NCI-H2029 (cell line): ENCODE measurements around the gene CTSK.
"Not testable (repeated sequence)": the region's sequence is repeated elsewhere in the genome, so short reads cannot be mapped to it uniquely, and the experiment has no call there.

Experiments used
- DNase-seq: peaks from one replicate; lab custom pipeline; 2025; lab: John Stamatoyannopoulos, UW

Gene CTSK

GRCh38 chr1:150808121-150808520, at the start of gene CTSK:
CTSK (minus strand) TSS chr1:150808260; CDS start chr1:150806805, 1,455 bp downstream.
- no peak for DNase-seq

GRCh38 chr1:150852734-150853133, 44.7 kb upstream of the CTSK start:
- not testable (repeated sequence) for DNase-seq

GRCh38 chr1:150850801-150851362, 42.8 kb upstream of the CTSK start:
- not testable (repeated sequence) for DNase-seq

GRCh38 chr1:150846473-150847146, 38.5 kb upstream of the CTSK start:
- DNase-seq: no peak

- DNase-seq: no peak
Observed at GRCh38 chr1:150843474-150843873, 35.4 kb upstream of the CTSK start.

GRCh38 chr1:150842964-150843363, 34.9 kb upstream of the CTSK start:
- no peak for DNase-seq

- DNase-seq: no peak
Observed at GRCh38 chr1:150842343-150842742, 34.3 kb upstream of the CTSK start.

- no peak for DNase-seq
Observed at GRCh38 chr1:150841626-150842025, 33.6 kb upstream of the CTSK start.

GRCh38 chr1:150840850-150841249, 32.8 kb upstream of the CTSK start:
- not testable (repeated sequence) for DNase-seq

GRCh38 chr1:150836129-150836773, 28.2 kb upstream of the CTSK start:
- peak; percentile 17 for DNase-seq

- DNase-seq: not testable (repeated sequence)
Observed at GRCh38 chr1:150833961-150834360, 25.9 kb upstream of the CTSK start.

GRCh38 chr1:150832597-150832996, 24.5 kb upstream of the CTSK start:
- DNase-seq: no peak

- DNase-seq: no peak
Observed at GRCh38 chr1:150829751-150830150, 21.7 kb upstream of the CTSK start.

- DNase-seq: no peak
Observed at GRCh38 chr1:150826299-150826698, 18.2 kb upstream of the CTSK start.

- no peak for DNase-seq
Observed at GRCh38 chr1:150820730-150821512, 12.9 kb upstream of the CTSK start.

- DNase-seq: no peak
Observed at GRCh38 chr1:150815871-150816270, 7.8 kb upstream of the CTSK start.

- peak; percentile 34 for DNase-seq
Observed at GRCh38 chr1:150813028-150813707, 5.1 kb upstream of the CTSK start.

GRCh38 chr1:150810958-150811659, 3.0 kb upstream of the CTSK start:
- DNase-seq: no peak

GRCh38 chr1:150809651-150810050, 1.6 kb upstream of the CTSK start:
- no peak for DNase-seq

- DNase-seq: no peak
Observed at GRCh38 chr1:150808846-150809245, 786 bp upstream of the CTSK start.

- no peak for DNase-seq
Observed at GRCh38 chr1:150807249-150808023, 624 bp downstream of the CTSK start.
